LoVo (cell line): Measurements from ENCODE around the gene TSSK1B.
"Not testable (repeated sequence)": the region's sequence is repeated elsewhere in the genome, so short reads cannot be mapped to it uniquely, and the experiment has no call there.

ENCODE experiments used
- DNase-seq: peaks from one replicate; pipeline ENCODE4 v3.0.0-alpha.2; 2016; ENCODE audit warnings: low spot score

The TSSK1B gene

GRCh38 chr5:113397986-113398385 lies 36.8 kb downstream of the TSSK1B start:
- not testable (repeated sequence) for DNase-seq

- DNase-seq = no peak
Measured at GRCh38 chr5:113397046-113397445, 37.7 kb downstream of the TSSK1B start.

- no peak for DNase-seq
Measured at GRCh38 chr5:113394658-113395057, 40.1 kb downstream of the TSSK1B start.

- DNase-seq = no peak
Measured at GRCh38 chr5:113390224-113390623, 44.6 kb downstream of the TSSK1B start.

- DNase-seq = no peak
Measured at GRCh38 chr5:113389116-113389515, 45.7 kb downstream of the TSSK1B start.

- no peak for DNase-seq
Measured at GRCh38 chr5:113387844-113388243, 46.9 kb downstream of the TSSK1B start.

- DNase-seq = no peak
Measured at GRCh38 chr5:113384782-113385285, 50.0 kb downstream of the TSSK1B start.

- DNase-seq = no peak
Measured at GRCh38 chr5:113382731-113383130, 52.1 kb downstream of the TSSK1B start.
